GM21367 (cell line): ENCODE results near the gene IGSF8.
"Not testable (repeated sequence)": the region's sequence is repeated elsewhere in the genome, so short reads cannot be mapped to it uniquely, and the experiment has no call there.

Experiments used
- ATAC-seq: cut with Tn5 transposase; IDR thresholded peaks from one replicate; pipeline ENCODE4 v1.9.1; 2021; ENCODE audit not compliant: unreplicated experiment

The IGSF8 gene

DNA sequence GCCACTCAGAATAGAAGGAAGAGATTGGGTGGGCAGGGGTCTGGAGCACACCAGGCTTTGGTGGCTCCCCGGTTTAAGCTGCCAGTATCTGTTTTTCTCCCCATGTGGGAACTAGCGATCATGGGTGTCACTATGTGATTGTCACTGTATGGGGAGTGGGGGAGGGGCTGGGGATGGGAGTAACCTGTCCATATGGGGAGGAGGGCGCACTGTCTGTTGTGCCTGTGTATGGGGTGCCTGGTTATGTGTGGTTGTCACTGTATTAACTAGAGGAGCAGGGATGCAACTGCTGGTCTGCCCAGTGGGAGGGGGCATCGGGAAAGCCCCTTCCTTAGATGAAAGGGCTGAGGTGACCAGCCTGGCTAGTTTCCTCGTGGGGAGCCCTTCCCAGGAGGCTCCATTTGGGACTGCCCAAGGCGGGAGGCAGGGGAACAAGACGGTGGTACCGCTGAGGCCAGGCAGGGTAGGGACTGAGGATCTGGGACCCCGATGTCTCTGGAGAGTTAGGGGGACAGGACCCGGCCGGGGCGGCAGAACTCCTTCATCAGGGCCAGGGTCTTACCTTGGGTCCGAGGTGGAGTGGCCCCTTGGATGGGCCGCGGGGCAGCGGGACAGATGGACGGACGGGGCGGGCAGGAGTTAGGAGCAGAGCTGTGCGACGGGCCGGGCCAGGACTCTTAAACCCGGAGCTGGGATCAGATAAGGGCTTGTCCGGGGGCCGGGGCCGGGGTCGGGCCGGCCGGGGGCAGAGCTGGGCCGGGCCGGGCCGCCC, 28.8 kb downstream of the IGSF8 start, which contains the start of gene KCNJ10:
Gene KCNJ10, minus strand, starts transcription at position 701 of the 772 bp plus-strand sequence. CDS start 27,628 bp downstream, outside the sequence.
- no peak for ATAC-seq

GRCh38 chr1:160068225-160068624, 30.2 kb downstream of the IGSF8 start:
- no peak for ATAC-seq

GRCh38 chr1:160066829-160067745, 31.3 kb downstream of the IGSF8 start:
- no peak for ATAC-seq

DNA sequence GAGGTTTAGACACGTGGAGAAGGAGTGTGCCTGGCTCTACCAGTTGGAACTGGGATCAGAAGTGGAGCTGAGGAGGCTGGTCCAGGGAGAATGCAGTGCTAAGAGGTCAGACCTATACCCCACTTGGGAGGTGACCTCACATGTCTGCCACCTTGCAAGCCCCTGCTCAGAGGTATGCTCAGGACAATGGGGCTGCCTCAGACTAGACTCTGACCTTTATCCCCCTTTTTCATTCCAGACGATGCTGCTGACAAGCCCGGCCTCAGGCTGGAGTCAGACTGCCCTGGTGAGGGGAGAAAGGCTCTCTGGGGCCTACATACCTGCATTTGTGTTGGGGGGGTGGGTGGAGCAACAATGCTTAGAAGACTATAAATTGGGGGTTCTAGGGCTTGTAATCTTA, 33.7 kb downstream of the IGSF8 start:
- ATAC-seq: no peak

DNA sequence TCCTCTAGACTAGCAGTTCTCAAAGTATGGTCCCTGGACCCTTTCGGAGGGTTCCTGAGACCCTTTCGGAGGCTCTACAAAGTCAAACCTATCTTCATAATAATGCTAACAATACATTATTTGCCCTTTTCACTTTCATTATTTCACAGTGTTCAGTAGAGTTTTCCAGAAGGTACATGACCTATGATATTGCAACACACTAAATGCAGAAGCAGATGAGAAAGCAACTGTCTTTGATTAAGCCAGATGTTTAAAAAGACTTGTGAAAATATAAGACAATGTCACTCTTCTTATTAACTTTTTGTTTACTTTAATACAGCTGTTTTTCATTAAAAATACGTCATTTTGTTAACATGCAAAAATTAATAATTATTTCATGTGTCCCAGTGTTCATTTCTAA, 34.3 kb downstream of the IGSF8 start:
- ATAC-seq: no peak

GRCh38 chr1:160063176-160063575, 35.2 kb downstream of the IGSF8 start:
- ATAC-seq: no peak

DNA sequence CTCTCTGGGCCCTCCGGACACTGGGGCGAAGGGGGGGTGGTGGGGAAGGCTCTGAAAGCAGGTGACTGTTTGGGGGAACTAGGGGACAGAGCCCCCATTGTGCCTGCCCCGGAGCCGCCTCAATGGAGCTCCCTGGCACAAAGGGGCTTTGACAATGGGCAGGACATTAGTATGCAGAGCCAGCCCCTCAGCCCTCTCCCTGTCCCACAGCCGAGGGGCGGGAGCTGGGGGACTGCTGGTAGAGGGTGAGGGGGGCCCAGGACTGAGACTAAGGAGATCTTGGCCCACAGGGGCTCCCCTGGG, 36.2 kb downstream of the IGSF8 start:
- no peak for ATAC-seq

DNA sequence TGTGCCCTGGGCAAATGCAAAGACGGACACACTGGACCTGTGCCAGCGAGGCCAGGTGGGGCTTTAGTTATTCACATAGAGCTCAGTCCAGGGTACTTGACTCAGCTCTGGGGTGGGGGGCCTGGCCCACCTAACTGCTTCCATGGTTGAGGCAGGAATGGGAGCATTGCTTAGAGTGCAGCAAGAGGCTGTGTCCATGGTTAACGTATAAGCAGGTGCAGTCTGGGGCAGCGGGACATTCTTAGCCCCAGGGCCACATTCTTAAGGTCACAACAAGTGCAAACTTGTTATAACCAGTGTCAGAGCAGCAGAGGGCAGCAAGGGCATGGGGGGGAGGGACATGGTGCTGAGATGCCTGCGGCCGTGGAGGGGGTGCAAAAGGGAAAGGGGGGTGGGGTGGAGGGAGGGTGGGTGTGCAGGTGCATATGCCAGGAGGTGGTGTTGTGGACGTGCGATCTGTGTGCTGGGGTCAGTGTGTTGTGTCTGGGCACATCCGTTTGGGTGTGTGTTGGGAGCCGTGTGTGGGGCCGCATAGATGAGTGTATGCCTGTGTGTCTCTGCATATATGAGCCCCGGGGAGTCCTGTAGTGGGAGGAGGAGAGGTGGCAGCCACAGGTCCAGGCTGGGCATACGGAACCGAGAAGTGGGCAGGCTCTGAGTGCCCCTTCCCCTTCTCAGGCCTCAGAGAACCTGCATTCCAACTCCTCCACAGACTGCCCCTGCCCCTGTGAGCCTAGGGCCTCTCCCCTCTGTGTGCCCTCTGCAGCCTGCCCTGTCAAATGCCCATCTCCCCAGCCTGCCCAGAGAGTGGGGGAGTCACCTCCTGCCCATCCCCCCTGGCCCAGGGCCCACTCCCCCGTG, 36.8 kb downstream of the IGSF8 start:
- ATAC-seq: no peak

GRCh38 chr1:160058087-160058486, 40.3 kb downstream of the IGSF8 start:
- ATAC-seq: no peak

- ATAC-seq: no peak
Measured at GRCh38 chr1:160056648-160057169, 41.7 kb downstream of the IGSF8 start.

- ATAC-seq: no peak
Measured at GRCh38 chr1:160053548-160054365, 44.7 kb downstream of the IGSF8 start.

- ATAC-seq: no peak
Measured at GRCh38 chr1:160052936-160053335, 45.5 kb downstream of the IGSF8 start.

GRCh38 chr1:160050619-160051018, 47.8 kb downstream of the IGSF8 start:
- ATAC-seq: no peak

DNA sequence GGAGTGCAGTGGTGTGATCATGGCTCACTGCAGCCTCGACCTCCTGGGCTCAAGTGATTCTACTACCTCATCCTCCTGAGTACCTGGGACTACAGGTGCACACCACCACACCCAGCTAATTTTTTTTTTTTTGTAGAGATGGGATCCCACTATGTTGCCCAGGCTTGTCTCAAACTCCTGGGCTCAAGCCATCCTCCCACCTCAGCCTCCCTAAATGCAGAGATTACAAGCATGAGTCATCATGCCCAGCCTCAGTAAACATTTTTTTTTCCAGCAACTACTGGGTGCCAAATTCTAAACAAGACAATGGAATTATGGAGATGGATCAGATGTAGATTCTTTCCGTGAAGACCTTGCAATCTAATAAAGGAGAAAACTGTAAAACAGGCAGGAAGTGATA, 48.2 kb downstream of the IGSF8 start:
- not testable (repeated sequence) for ATAC-seq

GRCh38 chr1:160049101-160049500, 49.3 kb downstream of the IGSF8 start:
- ATAC-seq: no peak

DNA sequence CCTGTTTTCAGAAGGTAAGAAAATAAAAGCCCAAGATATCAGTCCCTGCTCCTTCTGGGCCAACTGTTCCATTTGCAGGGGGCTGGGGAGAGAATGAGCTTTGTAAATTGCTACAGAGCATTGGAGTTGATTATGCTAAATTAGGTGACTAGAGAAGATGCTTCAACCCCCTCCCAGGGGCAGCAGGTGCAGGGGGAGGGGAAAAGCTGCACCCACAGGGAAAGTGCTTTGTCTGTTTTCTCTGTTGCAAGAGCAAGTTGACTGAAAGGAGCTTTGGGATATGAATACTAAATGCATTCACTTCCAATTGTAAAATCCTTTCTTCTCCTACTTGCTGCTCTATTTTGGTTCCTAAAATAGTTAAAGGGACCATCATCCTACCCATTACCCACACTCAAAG, 50.1 kb downstream of the IGSF8 start:
- no peak for ATAC-seq

GRCh38 chr1:160047111-160047991, 51.1 kb downstream of the IGSF8 start:
- no peak for ATAC-seq

DNA sequence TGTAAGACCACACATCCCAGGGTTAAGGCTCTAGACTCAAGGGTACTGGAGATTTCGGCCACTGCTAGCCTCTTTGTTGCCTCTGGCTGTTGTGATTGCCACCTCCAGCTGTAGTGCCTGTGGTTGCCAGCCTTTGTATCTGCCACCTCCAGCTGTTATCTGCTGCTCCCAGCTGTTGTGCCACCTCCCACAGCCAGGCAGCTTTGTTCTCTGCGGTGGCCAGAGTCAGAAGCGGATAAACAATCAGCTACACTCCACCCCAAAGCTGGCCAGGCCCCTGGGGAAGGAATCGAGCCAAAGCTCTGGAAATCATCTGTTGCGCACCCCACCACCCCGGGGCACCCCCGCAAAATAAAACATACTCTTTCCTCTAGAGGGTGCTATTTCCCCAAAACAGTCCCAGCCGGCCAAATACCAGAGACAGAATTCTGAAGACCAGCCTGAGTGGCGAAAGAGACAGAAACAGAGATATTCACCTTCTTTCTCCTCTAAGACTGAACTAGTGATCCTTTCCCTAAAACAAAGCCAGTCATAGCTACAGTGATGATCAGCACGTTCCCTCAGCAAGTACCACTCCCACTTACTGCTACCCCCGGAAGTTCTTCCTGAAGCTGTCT, 51.8 kb downstream of the IGSF8 start:
- ATAC-seq: no peak

- no peak for ATAC-seq
Measured at GRCh38 chr1:160045653-160046052, 52.8 kb downstream of the IGSF8 start.
